Panc1 (cell line): Measurements from ENCODE around the gene PRKG1. TPM values are rescaled to one million over a fixed set of nuclear protein-coding genes. Genes with fewer than 3 reads are reported as not detected.

Experiments
- ATAC-seq: fragments of 200-7000 bp; cut with Tn5 transposase; 2 replicates; pipeline ENCODE4 v1.9.1; 2020; ENCODE audit warnings: mild to moderate bottlenecking, moderate library complexity
- BruUV-seq: library from RNA; stranded (reverse); fragments of 400-500 nt; replicated peaks from 2 replicates; lab custom pipeline; 2021; lab: Mats Ljungman, UMichigan
- CTCF ChIA-PET: fragments of 300-600 bp; sonication (Branson Sonifier 250); formaldehyde crosslinking; loops from one replicate; lab custom pipeline; 2022; ENCODE audit warnings: antibody characterized with exemption; lab: Charles Lee
- POLR2A ChIA-PET: fragments of 300-600 bp; sonication (Branson Sonifier 250); formaldehyde crosslinking; loops from one replicate; lab custom pipeline; 2022; ENCODE audit warnings: antibody characterized with exemption; lab: Charles Lee
- DNase-seq: peaks from one replicate; pipeline ENCODE4 v3.0.0-alpha.2; 2010; ENCODE audit warnings: low read depth, low spot score
- H3K27ac ChIP-seq: 2 replicates; pipeline ENCODE4 v1.5.1; 2011; ENCODE audit warnings: mild to moderate bottlenecking, low read length, inconsistent platforms
- H3K27me3 ChIP-seq: fragments of 200-500 bp; sonication (Bioruptor generic); 2 replicates; pipeline ENCODE4 v1.6.0; 2014; ENCODE audit warnings: low read length, inconsistent platforms; ENCODE audit not compliant: control insufficient read depth, insufficient read depth
- H3K36me3 ChIP-seq: fragments of 200-500 bp; sonication (Bioruptor generic); 2 replicates; pipeline ENCODE4 v1.5.1; 2014; ENCODE audit warnings: inconsistent platforms, mild to moderate bottlenecking, low read length, moderate library complexity; ENCODE audit not compliant: control insufficient read depth, insufficient read depth
- H3K4me1 ChIP-seq: 2 replicates; pipeline ENCODE4 v1.5.1; 2011; ENCODE audit warnings: inconsistent platforms, mild to moderate bottlenecking, low read length, moderate library complexity; ENCODE audit not compliant: control insufficient read depth, insufficient read depth
- H3K4me3 ChIP-seq, 2 experiments: 2 replicates each; pipeline ENCODE4 v1.5.1; 2011 to 2012; ENCODE audit warnings: low read depth in 2 of 2, low read length in 2 of 2, mild to moderate bottlenecking in 2 of 2, inconsistent platforms in 1 of 2, moderate library complexity in 1 of 2
- H3K9me3 ChIP-seq: fragments of 200-500 bp; sonication (Bioruptor generic); 2 replicates; pipeline ENCODE4 v1.5.1; 2014; ENCODE audit warnings: low read depth, mild to moderate bottlenecking, inconsistent platforms, low read length, moderate library complexity; ENCODE audit not compliant: control insufficient read depth, insufficient read depth
- POLR2AphosphoS5 ChIP-seq: IDR thresholded peaks from 2 replicates; pipeline ENCODE4 v1.6.1; 2012; ENCODE audit warnings: mild to moderate bottlenecking, low read depth, low read length, moderate library complexity
- SIN3A ChIP-seq: IDR thresholded peaks from 2 replicates; pipeline ENCODE4 v1.6.1; 2012; ENCODE audit warnings: low read depth, mild to moderate bottlenecking, low read length, moderate library complexity, borderline replicate concordance; ENCODE audit not compliant: insufficient read depth
- TCF7L2 ChIP-seq: IDR thresholded peaks from 2 replicates; pipeline ENCODE4 v1.6.1; 2011; ENCODE audit warnings: mild to moderate bottlenecking, low read depth, low read length, inconsistent platforms
- in situ Hi-C: cut with HindIII; loops from 2 replicates; pipeline ENCODE4 v1.10.0; 2016; ENCODE audit warnings: low sequenced_read_pairs, low pct_unique_long_range_greater_than_20kb
- intact Hi-C: fragments of 100-400 bp; cut with micrococcal nuclease; formaldehyde crosslinking; loops from one replicate; pipeline ENCODE4 v1.10.0; 2022; ENCODE audit not compliant: unreplicated experiment
- total RNA-seq: library from RNA; stranded (reverse); gene quantifications from one replicate; pipeline ENCODE4 v1.2.1, GENCODE V29; 2021; ENCODE audit not compliant: unreplicated experiment
- TF ChIP-seq, protein P1 (sequence below), 2 experiments: IDR thresholded peaks; 2 replicates each; pipeline ENCODE4 v1.6.1; 2011 to 2012; ENCODE audit warnings: low read depth in 2 of 2, control low read depth in 1 of 2, low read length in 1 of 2, mild to moderate bottlenecking in 1 of 2, moderate library complexity in 1 of 2; ENCODE audit not compliant: insufficient read depth in 1 of 2
- TF ChIP-seq, protein P2 (sequence below): fragments of 450-650 bp; IDR thresholded peaks from 2 replicates; pipeline ENCODE4 v1.5.1; 2017; ENCODE audit warnings: mild to moderate bottlenecking

The PRKG1 gene
- total RNA-seq, 1 experiment from 2014 or later, result 0.92 TPM

DNA sequence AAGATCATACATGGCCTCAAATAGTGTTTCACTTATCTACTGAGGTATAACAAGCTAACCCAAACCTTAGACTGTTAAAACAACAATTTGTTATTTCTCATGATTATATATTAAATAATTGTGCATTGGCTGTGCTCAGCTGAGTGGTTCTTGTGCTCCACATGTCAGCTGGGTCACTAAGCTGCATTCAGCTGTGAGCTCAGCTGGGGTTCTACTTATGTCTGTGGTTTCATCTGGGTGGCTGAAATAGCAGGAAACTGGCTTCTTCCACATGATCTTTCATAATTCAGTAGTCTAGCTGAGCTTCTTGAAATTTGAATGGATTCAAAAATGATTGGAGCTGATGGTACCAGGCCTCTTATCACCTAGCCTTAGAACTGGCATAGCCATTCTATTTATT is 806.9 kb downstream of the PRKG1 start:
- intact Hi-C loops (no loop called here), in situ Hi-C loops (no loop called here)
- Histone ChIP-seq H3K4me3 (no peak overlapping the region), H3K4me1 (no peaks in the 10 kb centered on the region), H3K9me3 (no peaks in the 10 kb centered on the region), H3K27me3 (no peaks in the 10 kb centered on the region), H3K27ac (no peak overlapping the region), H3K36me3 (no peaks in the 10 kb centered on the region)
- TF ChIP-seq POLR2AphosphoS5 (no peak), TCF7L2 (no peak), SIN3A (no peak)
- TF ChIP-seq, protein P1, sequence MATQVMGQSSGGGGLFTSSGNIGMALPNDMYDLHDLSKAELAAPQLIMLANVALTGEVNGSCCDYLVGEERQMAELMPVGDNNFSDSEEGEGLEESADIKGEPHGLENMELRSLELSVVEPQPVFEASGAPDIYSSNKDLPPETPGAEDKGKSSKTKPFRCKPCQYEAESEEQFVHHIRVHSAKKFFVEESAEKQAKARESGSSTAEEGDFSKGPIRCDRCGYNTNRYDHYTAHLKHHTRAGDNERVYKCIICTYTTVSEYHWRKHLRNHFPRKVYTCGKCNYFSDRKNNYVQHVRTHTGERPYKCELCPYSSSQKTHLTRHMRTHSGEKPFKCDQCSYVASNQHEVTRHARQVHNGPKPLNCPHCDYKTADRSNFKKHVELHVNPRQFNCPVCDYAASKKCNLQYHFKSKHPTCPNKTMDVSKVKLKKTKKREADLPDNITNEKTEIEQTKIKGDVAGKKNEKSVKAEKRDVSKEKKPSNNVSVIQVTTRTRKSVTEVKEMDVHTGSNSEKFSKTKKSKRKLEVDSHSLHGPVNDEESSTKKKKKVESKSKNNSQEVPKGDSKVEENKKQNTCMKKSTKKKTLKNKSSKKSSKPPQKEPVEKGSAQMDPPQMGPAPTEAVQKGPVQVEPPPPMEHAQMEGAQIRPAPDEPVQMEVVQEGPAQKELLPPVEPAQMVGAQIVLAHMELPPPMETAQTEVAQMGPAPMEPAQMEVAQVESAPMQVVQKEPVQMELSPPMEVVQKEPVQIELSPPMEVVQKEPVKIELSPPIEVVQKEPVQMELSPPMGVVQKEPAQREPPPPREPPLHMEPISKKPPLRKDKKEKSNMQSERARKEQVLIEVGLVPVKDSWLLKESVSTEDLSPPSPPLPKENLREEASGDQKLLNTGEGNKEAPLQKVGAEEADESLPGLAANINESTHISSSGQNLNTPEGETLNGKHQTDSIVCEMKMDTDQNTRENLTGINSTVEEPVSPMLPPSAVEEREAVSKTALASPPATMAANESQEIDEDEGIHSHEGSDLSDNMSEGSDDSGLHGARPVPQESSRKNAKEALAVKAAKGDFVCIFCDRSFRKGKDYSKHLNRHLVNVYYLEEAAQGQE (IDR thresholded peaks at IDR 0.05; ENCODE audit: insufficient read depth in 1 of 2, low read depth in 2 of 2, low read length in 1 of 2), result no peak
- TF ChIP-seq, protein P2, sequence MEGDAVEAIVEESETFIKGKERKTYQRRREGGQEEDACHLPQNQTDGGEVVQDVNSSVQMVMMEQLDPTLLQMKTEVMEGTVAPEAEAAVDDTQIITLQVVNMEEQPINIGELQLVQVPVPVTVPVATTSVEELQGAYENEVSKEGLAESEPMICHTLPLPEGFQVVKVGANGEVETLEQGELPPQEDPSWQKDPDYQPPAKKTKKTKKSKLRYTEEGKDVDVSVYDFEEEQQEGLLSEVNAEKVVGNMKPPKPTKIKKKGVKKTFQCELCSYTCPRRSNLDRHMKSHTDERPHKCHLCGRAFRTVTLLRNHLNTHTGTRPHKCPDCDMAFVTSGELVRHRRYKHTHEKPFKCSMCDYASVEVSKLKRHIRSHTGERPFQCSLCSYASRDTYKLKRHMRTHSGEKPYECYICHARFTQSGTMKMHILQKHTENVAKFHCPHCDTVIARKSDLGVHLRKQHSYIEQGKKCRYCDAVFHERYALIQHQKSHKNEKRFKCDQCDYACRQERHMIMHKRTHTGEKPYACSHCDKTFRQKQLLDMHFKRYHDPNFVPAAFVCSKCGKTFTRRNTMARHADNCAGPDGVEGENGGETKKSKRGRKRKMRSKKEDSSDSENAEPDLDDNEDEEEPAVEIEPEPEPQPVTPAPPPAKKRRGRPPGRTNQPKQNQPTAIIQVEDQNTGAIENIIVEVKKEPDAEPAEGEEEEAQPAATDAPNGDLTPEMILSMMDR, result no peak
- ChIA-PET POLR2A (no interaction called here), CTCF (no interaction called here)
- BruUV-seq, result no TSS peak
- no peak for DNase-seq
- ATAC-seq, result no peak

DNA sequence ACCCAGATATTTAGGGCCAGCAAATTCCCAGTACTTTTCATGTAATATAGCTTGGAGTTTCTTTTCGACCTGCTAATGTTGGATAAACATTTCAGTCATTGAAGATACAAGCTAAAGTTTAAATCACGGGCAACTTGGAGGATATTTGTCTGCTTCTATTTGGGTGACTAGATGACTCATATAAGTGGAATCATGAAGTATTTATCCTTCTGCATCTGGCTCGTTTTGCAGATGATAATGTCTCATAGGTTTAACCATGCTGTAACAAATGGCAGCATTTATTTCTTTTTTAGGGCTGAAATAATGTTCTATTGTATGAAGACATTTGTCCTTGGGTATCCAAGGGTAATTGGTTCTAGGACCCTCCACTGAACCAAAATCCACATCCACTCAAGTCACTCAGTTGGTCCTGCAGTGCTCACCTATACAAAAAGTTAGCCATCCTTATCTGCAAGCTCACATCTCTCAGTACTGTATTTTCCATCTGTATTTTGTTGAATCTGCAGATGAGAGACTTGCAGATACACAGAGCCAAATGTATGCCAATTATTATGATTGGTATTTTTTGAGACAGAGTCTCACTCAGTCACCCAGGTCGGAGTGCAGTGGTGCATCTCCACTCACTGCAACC is 812.3 kb downstream of the PRKG1 start:
- POLR2A ChIA-PET, result no interaction called here
- Histone ChIP-seq H3K9me3 (no peaks in the 10 kb centered on the region), H3K27me3 (no peaks in the 10 kb centered on the region), H3K27ac (no peak overlapping the region), H3K4me3 (no peak overlapping the region), H3K36me3 (no peaks in the 10 kb centered on the region), H3K4me1 (no peaks in the 10 kb centered on the region)
- no peak for TF ChIP-seq SIN3A
- TF ChIP-seq, protein P1 (IDR thresholded peaks at IDR 0.05; ENCODE audit: insufficient read depth in 1 of 2, low read depth in 2 of 2, low read length in 1 of 2), result no peak
- no peak for TF ChIP-seq TCF7L2
- TF ChIP-seq, protein P2, result no peak
- TF ChIP-seq POLR2AphosphoS5, result no peak
- DNase-seq, result no peak
- BruUV-seq, result no TSS peak
- intact Hi-C loops (no loop called here), in situ Hi-C loops (no loop called here)
- CTCF ChIA-PET, result no interaction called here
- no peak for ATAC-seq
